ENCODE measurements around the gene TTC17.
"Not testable (repeated sequence)": the region's sequence is repeated elsewhere in the genome, so short reads cannot be mapped to it uniquely, and the experiment has no call there.

TTC17 gene

DNA sequence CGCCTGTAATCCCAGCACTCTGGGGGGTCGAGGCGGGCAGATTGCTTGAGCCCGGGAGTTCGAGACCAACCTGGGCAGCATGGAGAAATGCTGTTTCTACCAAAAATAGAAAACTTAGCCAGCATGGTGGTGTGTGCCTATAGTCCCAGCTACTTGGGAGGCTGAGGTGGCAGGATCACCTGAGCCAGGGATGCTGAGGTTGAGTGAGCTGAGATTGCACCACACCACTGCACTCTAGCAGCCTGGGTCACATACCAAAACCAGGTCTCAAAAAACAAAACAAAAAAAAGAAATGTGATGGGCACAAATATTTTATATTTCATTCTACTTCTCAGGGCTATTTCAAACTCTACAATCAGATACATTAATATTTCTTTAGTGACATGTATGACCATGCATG, 25.7 kb downstream of the TTC17 start:
- Histone ChIP-seq H3K36me3 (ENCODE audit: control insufficient read depth in 2 of 2, insufficient read depth in 2 of 2, low read length in 2 of 2) (peaks cover 0 to 4% of the 10 kb centered on the region in 2 donors), H3K27me3 (ENCODE audit: control insufficient read depth in 1 of 2, insufficient read depth in 2 of 2, low read length in 2 of 2) (no peaks in the 10 kb centered on the region), H3K4me3 (ENCODE audit: low read length in 2 of 2) (no peak overlapping the region), H3K9me3 (ENCODE audit: control insufficient read depth in 2 of 2, low read length in 2 of 2) (no peaks in the 10 kb centered on the region), H3K4me1 (ENCODE audit: control insufficient read depth, insufficient read depth, low read length) (no peaks in the 10 kb centered on the region), H3K27ac (ENCODE audit: low read length) (no peak overlapping the region), H3K9ac (ENCODE audit: low read length in 2 of 2) (no peak overlapping the region)

GRCh38 chr11:43392713-43393112, 34.0 kb downstream of the TTC17 start:
- no peaks in the 10 kb centered on the region for H3K27me3 ChIP-seq (ENCODE audit: control insufficient read depth in 1 of 2, insufficient read depth in 2 of 2, low read length in 2 of 2)

GRCh38 chr11:43393765-43394355, 35.1 kb downstream of the TTC17 start:
- no peaks in the 10 kb centered on the region for H3K4me1 ChIP-seq (ENCODE audit: control insufficient read depth, insufficient read depth, low read length)
- H3K36me3 ChIP-seq (ENCODE audit: control insufficient read depth in 2 of 2, insufficient read depth in 2 of 2, low read length in 2 of 2), result peaks cover 20 to 46% of the 10 kb centered on the region in 2 donors
- no peaks in the 10 kb centered on the region for H3K9me3 ChIP-seq (ENCODE audit: control insufficient read depth in 2 of 2, low read length in 2 of 2)
- H3K9ac ChIP-seq (ENCODE audit: low read length in 2 of 2), result no peak overlapping the region
- H3K4me3 ChIP-seq (ENCODE audit: low read length in 2 of 2), result no peak overlapping the region
- no peak overlapping the region for H3K27ac ChIP-seq (ENCODE audit: low read length)
- no peaks in the 10 kb centered on the region for H3K27me3 ChIP-seq (ENCODE audit: control insufficient read depth in 1 of 2, insufficient read depth in 2 of 2, low read length in 2 of 2)

More at GRCh38 chr11:43392713-43393112, 34.0 kb downstream of the TTC17 start:
- Histone ChIP-seq H3K36me3 (ENCODE audit: control insufficient read depth in 2 of 2, insufficient read depth in 2 of 2, low read length in 2 of 2) (peaks cover 17 to 41% of the 10 kb centered on the region in 2 donors), H3K4me1 (ENCODE audit: control insufficient read depth, insufficient read depth, low read length) (no peaks in the 10 kb centered on the region), H3K27ac (ENCODE audit: low read length) (no peak overlapping the region), H3K9me3 (ENCODE audit: control insufficient read depth in 2 of 2, low read length in 2 of 2) (no peaks in the 10 kb centered on the region), H3K9ac (ENCODE audit: low read length in 2 of 2) (no peak overlapping the region), H3K4me3 (ENCODE audit: low read length in 2 of 2) (no peak overlapping the region)

- Histone ChIP-seq H3K27ac (ENCODE audit: low read length) (no peak overlapping the region), H3K4me3 (ENCODE audit: low read length in 2 of 2) (no peak overlapping the region), H3K36me3 (ENCODE audit: control insufficient read depth in 2 of 2, insufficient read depth in 2 of 2, low read length in 2 of 2) (peaks cover 26 to 65% of the 10 kb centered on the region in 2 donors), H3K9me3 (ENCODE audit: control insufficient read depth in 2 of 2, low read length in 2 of 2) (no peaks in the 10 kb centered on the region), H3K4me1 (ENCODE audit: control insufficient read depth, insufficient read depth, low read length) (no peaks in the 10 kb centered on the region), H3K27me3 (ENCODE audit: control insufficient read depth in 1 of 2, insufficient read depth in 2 of 2, low read length in 2 of 2) (no peaks in the 10 kb centered on the region), H3K9ac (ENCODE audit: low read length in 2 of 2) (no peak overlapping the region)
These were observed 37.9 kb downstream of the TTC17 start for GRCh38 chr11:43396617-43397016.

- Histone ChIP-seq H3K27me3 (ENCODE audit: control insufficient read depth in 1 of 2, insufficient read depth in 2 of 2, low read length in 2 of 2) (no peaks in the 10 kb centered on the region), H3K4me1 (ENCODE audit: control insufficient read depth, insufficient read depth, low read length) (no peaks in the 10 kb centered on the region), H3K4me3 (ENCODE audit: low read length in 2 of 2) (no peak overlapping the region), H3K36me3 (ENCODE audit: control insufficient read depth in 2 of 2, insufficient read depth in 2 of 2, low read length in 2 of 2) (peaks cover 22 to 62% of the 10 kb centered on the region in 2 donors), H3K9me3 (ENCODE audit: control insufficient read depth in 2 of 2, low read length in 2 of 2) (no peaks in the 10 kb centered on the region), H3K9ac (ENCODE audit: low read length in 2 of 2) (no peak overlapping the region), H3K27ac (ENCODE audit: low read length) (no peak overlapping the region)
These were observed 38.5 kb downstream of the TTC17 start for GRCh38 chr11:43397251-43397650.

DNA sequence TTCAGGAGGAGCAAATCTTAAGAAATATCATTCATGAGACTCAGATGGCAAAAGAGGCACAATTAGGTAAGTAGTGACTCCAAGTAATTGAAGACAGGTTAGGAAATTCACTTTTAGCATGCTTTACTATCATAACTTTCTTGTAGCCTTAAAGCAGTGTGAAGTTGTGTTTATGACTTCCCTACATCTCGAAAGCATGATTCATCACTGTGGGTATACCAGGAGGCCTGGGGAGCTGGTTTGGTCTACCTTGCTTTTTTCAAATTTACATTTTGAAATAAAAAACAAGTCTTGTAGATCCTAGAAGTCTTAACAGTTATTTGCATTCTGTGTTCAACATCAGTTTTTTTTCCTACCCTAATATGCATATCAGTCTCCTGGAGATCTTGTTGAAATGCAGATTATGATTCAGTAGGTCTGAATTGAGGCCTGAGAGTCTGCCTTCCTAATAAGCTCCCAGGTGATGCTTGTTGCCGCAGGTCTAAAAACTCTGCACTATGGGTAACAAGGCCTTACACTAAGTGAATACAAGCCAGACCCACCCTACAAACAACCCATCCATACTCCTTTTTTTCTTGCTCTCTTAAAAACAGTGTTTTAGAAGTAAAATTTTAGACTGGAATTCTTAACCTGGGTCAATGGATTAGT, 41.4 kb downstream of the TTC17 start:
- no peaks in the 10 kb centered on the region for H3K9me3 ChIP-seq (ENCODE audit: control insufficient read depth in 2 of 2, low read length in 2 of 2)
- peaks cover 17 to 49% of the 10 kb centered on the region in 2 donors for H3K36me3 ChIP-seq (ENCODE audit: control insufficient read depth in 2 of 2, insufficient read depth in 2 of 2, low read length in 2 of 2)
- H3K4me1 ChIP-seq (ENCODE audit: control insufficient read depth, insufficient read depth, low read length), result no peaks in the 10 kb centered on the region
- no peaks in the 10 kb centered on the region for H3K27me3 ChIP-seq (ENCODE audit: control insufficient read depth in 1 of 2, insufficient read depth in 2 of 2, low read length in 2 of 2)
- H3K27ac ChIP-seq (ENCODE audit: low read length), result no peak overlapping the region
- H3K4me3 ChIP-seq (ENCODE audit: low read length in 2 of 2), result no peak overlapping the region
- H3K9ac ChIP-seq (ENCODE audit: low read length in 2 of 2), result no peak overlapping the region

GRCh38 chr11:43401252-43401651, 42.5 kb downstream of the TTC17 start:
- Histone ChIP-seq H3K36me3 (ENCODE audit: control insufficient read depth in 2 of 2, insufficient read depth in 2 of 2, low read length in 2 of 2) (peaks cover 25 to 53% of the 10 kb centered on the region in 2 donors), H3K4me1 (ENCODE audit: control insufficient read depth, insufficient read depth, low read length) (no peaks in the 10 kb centered on the region), H3K27me3 (ENCODE audit: control insufficient read depth in 1 of 2, insufficient read depth in 2 of 2, low read length in 2 of 2) (no peaks in the 10 kb centered on the region), H3K27ac (ENCODE audit: low read length) (no peak overlapping the region), H3K4me3 (ENCODE audit: low read length in 2 of 2) (no peak overlapping the region), H3K9me3 (ENCODE audit: control insufficient read depth in 2 of 2, low read length in 2 of 2) (no peaks in the 10 kb centered on the region), H3K9ac (ENCODE audit: low read length in 2 of 2) (no peak overlapping the region)

GRCh38 chr11:43401811-43402210, 43.1 kb downstream of the TTC17 start:
- not testable (repeated sequence) for H3K27me3 ChIP-seq (ENCODE audit: control insufficient read depth in 1 of 2, insufficient read depth in 2 of 2, low read length in 2 of 2); H3K9me3 ChIP-seq (ENCODE audit: control insufficient read depth in 2 of 2, low read length in 2 of 2); H3K4me3 ChIP-seq (ENCODE audit: low read length in 2 of 2); H3K27ac ChIP-seq (ENCODE audit: low read length); H3K4me1 ChIP-seq (ENCODE audit: control insufficient read depth, insufficient read depth, low read length); H3K9ac ChIP-seq (ENCODE audit: low read length in 2 of 2)
- H3K36me3 ChIP-seq (ENCODE audit: control insufficient read depth in 2 of 2, insufficient read depth in 2 of 2, low read length in 2 of 2), result peaks cover 25 to 51% of the 10 kb centered on the region in 2 donors

DNA sequence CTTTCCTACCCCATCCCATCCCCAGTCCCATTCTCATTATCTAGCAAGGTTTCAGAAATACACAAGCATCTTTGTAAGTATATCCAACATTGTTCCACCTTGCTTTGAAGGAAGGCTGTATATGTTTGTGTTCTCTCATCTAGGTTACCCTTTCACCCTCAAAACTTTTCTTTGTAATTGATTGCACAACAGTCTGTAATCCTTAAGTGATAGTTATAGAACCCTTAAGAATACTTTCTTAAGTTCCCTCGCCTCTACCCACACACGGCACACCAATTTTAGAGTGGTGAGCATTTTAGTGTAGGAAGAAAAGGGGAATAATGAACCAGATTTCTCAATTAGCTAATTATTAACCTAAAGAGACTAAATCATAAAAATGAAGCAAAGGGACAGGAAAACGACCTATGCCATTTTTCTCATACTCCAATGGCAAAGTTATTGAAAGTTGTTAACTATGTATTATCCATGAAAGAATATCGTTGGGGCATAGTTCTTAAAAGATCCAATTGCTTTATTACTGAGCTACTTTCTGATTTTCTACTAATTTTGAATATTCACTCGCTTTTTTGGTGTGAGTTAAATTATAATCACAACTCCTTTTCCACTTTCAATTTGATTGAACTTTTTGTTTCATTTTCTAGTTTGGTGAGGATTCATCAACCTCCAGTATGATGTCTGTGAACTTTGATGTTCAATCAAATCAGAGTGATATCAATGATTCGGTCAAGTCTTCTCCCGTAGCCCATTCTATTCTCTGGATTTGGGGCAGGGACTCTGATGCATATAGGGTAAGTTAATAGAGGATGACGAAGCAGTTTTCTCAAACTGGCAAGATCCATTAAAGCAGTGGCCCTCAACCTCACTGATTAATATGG, 44.9 kb downstream of the TTC17 start:
- no peak overlapping the region for H3K9ac ChIP-seq (ENCODE audit: low read length in 2 of 2)
- H3K4me1 ChIP-seq (ENCODE audit: control insufficient read depth, insufficient read depth, low read length), result no peaks in the 10 kb centered on the region
- no peak overlapping the region for H3K27ac ChIP-seq (ENCODE audit: low read length)
- H3K4me3 ChIP-seq (ENCODE audit: low read length in 2 of 2), result no peak overlapping the region
- H3K9me3 ChIP-seq (ENCODE audit: control insufficient read depth in 2 of 2, low read length in 2 of 2), result no peaks in the 10 kb centered on the region
- peaks cover 25 to 43% of the 10 kb centered on the region in 2 donors for H3K36me3 ChIP-seq (ENCODE audit: control insufficient read depth in 2 of 2, insufficient read depth in 2 of 2, low read length in 2 of 2)
- no peaks in the 10 kb centered on the region for H3K27me3 ChIP-seq (ENCODE audit: control insufficient read depth in 1 of 2, insufficient read depth in 2 of 2, low read length in 2 of 2)

GRCh38 chr11:43404406-43404805, 45.7 kb downstream of the TTC17 start:
- no peak overlapping the region for H3K27ac ChIP-seq (ENCODE audit: low read length)
- no peaks in the 10 kb centered on the region for H3K9me3 ChIP-seq (ENCODE audit: control insufficient read depth in 2 of 2, low read length in 2 of 2)
- H3K27me3 ChIP-seq (ENCODE audit: control insufficient read depth in 1 of 2, insufficient read depth in 2 of 2, low read length in 2 of 2), result no peaks in the 10 kb centered on the region
- H3K9ac ChIP-seq (ENCODE audit: low read length in 2 of 2), result no peak overlapping the region
- H3K4me1 ChIP-seq (ENCODE audit: control insufficient read depth, insufficient read depth, low read length), result no peaks in the 10 kb centered on the region
- no peak overlapping the region for H3K4me3 ChIP-seq (ENCODE audit: low read length in 2 of 2)
- H3K36me3 ChIP-seq (ENCODE audit: control insufficient read depth in 2 of 2, insufficient read depth in 2 of 2, low read length in 2 of 2), result peaks cover 25 to 48% of the 10 kb centered on the region in 2 donors

Measured in stomach smooth muscle (tissue), 2 donors.